ENCODE data around the gene SEMG1. TPM values are rescaled to one million over a fixed set of nuclear protein-coding genes. Genes with fewer than 3 reads are reported as not detected.

The SEMG1 gene
- total and polyA plus RNA-seq, 9 of the 15 experiments (the other 6 are each of a cell fraction or from before 2014, with no cell fraction given): not detected

- H3K27me3 ChIP-seq (ENCODE audit: control insufficient read depth in 2 of 2, insufficient read depth in 2 of 2, low read length in 2 of 2): peaks cover 0 to 10% of the 10 kb centered on the region in 2 experiments; a peak in 2 of 5 replicates
- no peak for DNase-seq (ENCODE audit: extremely low read depth in 1 of 4, low spot score in 3 of 4)
- ChIA-PET CTCF (ENCODE audit: low intra/inter-chr PET ratio) (no interaction called here), POLR2A (no interaction called here)
- H2AFZ ChIP-seq (ENCODE audit: low read depth, low read length): no peak overlapping the region
- H3K9ac ChIP-seq (ENCODE audit: insufficient read depth in 1 of 2, low read depth in 2 of 2, low read length in 2 of 2): no peak overlapping the region
- TF ChIP-seq ERF (CRISPR knock-in tag; IDR thresholded peaks at IDR 0.05): no peak
- no peaks in the 10 kb centered on the region for H4K20me1 ChIP-seq (replicated peaks; ENCODE audit: control insufficient read depth, insufficient read depth, low read length)
- BruUV-seq (replicated peaks): no TSS peak
- no peaks in the 10 kb centered on the region for H3K79me2 ChIP-seq (ENCODE audit: control insufficient read depth, insufficient read depth, low read length)
- H3K36me3 ChIP-seq (ENCODE audit: control insufficient read depth, insufficient read depth, low read length): no peaks in the 10 kb centered on the region
- in situ Hi-C loops (cut with MboI): no loop called here
- ATAC-seq: no peak
- no peaks in the 10 kb centered on the region for H3K9me3 ChIP-seq (replicated peaks; ENCODE audit: control insufficient read depth, insufficient read depth, low read depth, low read length)
- no peak overlapping the region for H3K4me3 ChIP-seq
- 5% methylated on average over 2 of the region's 2 CpGs for WGBS (ENCODE audit: insufficient coverage, low coverage, missing lambda C conversion rate)
- H3K4me1 ChIP-seq (replicated peaks in 1 of 2; ENCODE audit: control insufficient read depth in 2 of 2, insufficient read depth in 2 of 2, low read length in 2 of 2): no peaks in the 10 kb centered on the region
- intact Hi-C loops (cut with micrococcal nuclease): no loop called here
- no peaks in the 10 kb centered on the region for H3K9me1 ChIP-seq (ENCODE audit: control insufficient read depth, insufficient read depth, low read length)
- FAIRE-seq: no peak
- H3K27ac ChIP-seq (ENCODE audit: extremely low read depth, low read depth, low read length): no peak overlapping the region
- H3K4me2 ChIP-seq (ENCODE audit: insufficient read depth, low read length): no peak overlapping the region
Observed at GRCh38 chr20:45218636-45219035, 11.8 kb downstream of the SEMG1 start.

GRCh38 chr20:45221076-45221475 is 14.2 kb downstream of the SEMG1 start, which contains the start of gene SEMG2:
Gene SEMG2, plus strand, starts transcription at chr20:45221373. Its CDS starts 17 bp downstream, at chr20:45221390.
- CTCF ChIA-PET (ENCODE audit: low intra/inter-chr PET ratio): no interaction called here
- FAIRE-seq: no peak
- TF ChIP-seq IRF9 (tag; IDR thresholded peaks at IDR 0.05): no peak
- no peak for TF ChIP-seq BMI1 (IDR thresholded peaks at IDR 0.05; ENCODE audit: low read length)
- no peak for TF ChIP-seq MIER1 (IDR thresholded peaks at IDR 0.05; ENCODE audit: low read depth)
- no peak for TF ChIP-seq CXXC5 (CRISPR knock-in tag; IDR thresholded peaks at IDR 0.05)
- no peak for TF ChIP-seq PRPF4 (IDR thresholded peaks at IDR 0.05; ENCODE audit: insufficient read depth, low read depth, low read length, poor library complexity, severe bottlenecking)
- no peak for TF ChIP-seq CBX2 (IDR thresholded peaks at IDR 0.05; ENCODE audit: insufficient read depth, low read length, poor library complexity, severe bottlenecking)
- TF ChIP-seq ILF3 (IDR thresholded peaks at IDR 0.05; ENCODE audit: borderline replicate concordance): no peak
- no peak for TF ChIP-seq TSC22D4 (tag; IDR thresholded peaks at IDR 0.05)
- TF ChIP-seq SREBF2 (CRISPR knock-in tag; IDR thresholded peaks at IDR 0.05): no peak
- no peak for TF ChIP-seq DDX20 (tag; IDR thresholded peaks at IDR 0.05; ENCODE audit: low read depth)
- TF ChIP-seq ZNF76 (CRISPR knock-in tag; IDR thresholded peaks at IDR 0.05; ENCODE audit: borderline replicate concordance): no peak
- TF ChIP-seq SMC3 (conservative IDR thresholded peaks at IDR 0.05; ENCODE audit: insufficient read depth, low read depth, low read length): no peak
- TF ChIP-seq ZBTB17 (CRISPR knock-in tag; IDR thresholded peaks at IDR 0.05): no peak
- TF ChIP-seq RBM17 (IDR thresholded peaks at IDR 0.05; ENCODE audit: borderline replicate concordance, low read depth, low read length): no peak

More at GRCh38 chr20:45221076-45221475, 14.2 kb downstream of the SEMG1 start, which contains the start of gene SEMG2:
- H3K9me3 ChIP-seq (replicated peaks; ENCODE audit: control insufficient read depth, insufficient read depth, low read depth, low read length): no peaks in the 10 kb centered on the region
- POLR2A ChIA-PET: no interaction called here
- no peak within 1 kb of the TSS for H3K27ac ChIP-seq (ENCODE audit: extremely low read depth, low read depth, low read length)
- H4K20me1 ChIP-seq (replicated peaks; ENCODE audit: control insufficient read depth, insufficient read depth, low read length): no peaks in the 10 kb centered on the region
- H3K4me3 ChIP-seq: no peak within 1 kb of the TSS
- in situ Hi-C loops (cut with MboI): no loop called here
- no TSS peak for BruUV-seq (replicated peaks)
- DNase-seq (ENCODE audit: extremely low read depth in 1 of 4, low spot score in 3 of 4): no peak
- H3K4me2 ChIP-seq (ENCODE audit: insufficient read depth, low read length): no peak within 1 kb of the TSS
- H3K9ac ChIP-seq (ENCODE audit: insufficient read depth in 1 of 2, low read depth in 2 of 2, low read length in 2 of 2): no peak within 1 kb of the TSS
- no peak for ATAC-seq
- no peaks in the 10 kb centered on the region for H3K4me1 ChIP-seq (replicated peaks in 1 of 2; ENCODE audit: control insufficient read depth in 2 of 2, insufficient read depth in 2 of 2, low read length in 2 of 2)
- intact Hi-C loops (cut with micrococcal nuclease): no loop called here
- no peaks in the 10 kb centered on the region for H3K9me1 ChIP-seq (ENCODE audit: control insufficient read depth, insufficient read depth, low read length)
- H2AFZ ChIP-seq (ENCODE audit: low read depth, low read length): no peak within 1 kb of the TSS
- H3K36me3 ChIP-seq (ENCODE audit: control insufficient read depth, insufficient read depth, low read length): no peaks in the 10 kb centered on the region
- 0% methylated on average over 4 of the region's 4 CpGs for WGBS (ENCODE audit: insufficient coverage, low coverage, missing lambda C conversion rate)
- H3K27me3 ChIP-seq (ENCODE audit: control insufficient read depth in 2 of 2, insufficient read depth in 2 of 2, low read length in 2 of 2): peaks cover 0 to 10% of the 10 kb centered on the region in 2 experiments; a peak in 2 of 5 replicates
- no peaks in the 10 kb centered on the region for H3K79me2 ChIP-seq (ENCODE audit: control insufficient read depth, insufficient read depth, low read length)

Data from K562 (cell line).